ENCODE results near the gene DHRS11. TPM values are rescaled to one million over a fixed set of nuclear protein-coding genes. Genes with fewer than 3 reads are reported as not detected.

DHRS11 gene
- total and polyA plus RNA-seq, 3 experiments from 2014 or later: 4.3 to 13.0 (median 11.1) TPM

GRCh38 chr17:36578671-36579070 lies 13.0 kb upstream of the DHRS11 start:
- Mint-ChIP-seq H3K27ac (peak overlapping the region in 1 of 8 donors; percentile 54), H3K27me3 (no peaks in the 10 kb centered on the region), H3K36me3 (peaks cover 6 to 76% (median 11%) of the 10 kb centered on the region in 3 donors), H3K4me3 (no peak overlapping the region), H3K9me3 (no peaks in the 10 kb centered on the region), H3K4me1 (peaks cover 12 to 21% (median 20%) of the 10 kb centered on the region in 3 donors)
- H3K36me3 ChIP-seq (ENCODE audit: insufficient read depth, low read length): peaks cover 24% of the 10 kb centered on the region
- no peaks in the 10 kb centered on the region for H3K9me3 ChIP-seq (ENCODE audit: low read length)
- H3K27me3 ChIP-seq (ENCODE audit: insufficient read depth, low read length, poor library complexity, severe bottlenecking): no peaks in the 10 kb centered on the region
- ChIA-PET POLR2A (no interaction called here), CTCF (no interaction called here)
- DNase-seq: no peak
- no peaks in the 10 kb centered on the region for H3K4me1 ChIP-seq (ENCODE audit: insufficient read depth, low read length)
- no peak overlapping the region for H3K4me3 ChIP-seq (ENCODE audit: low read length)
- H3K27ac ChIP-seq (ENCODE audit: low read depth, low read length): no peak overlapping the region

- no peaks in the 10 kb centered on the region for H3K27me3 ChIP-seq (ENCODE audit: insufficient read depth, low read length, poor library complexity, severe bottlenecking)
- no peak overlapping the region for H3K4me3 ChIP-seq (ENCODE audit: low read length)
- POLR2A ChIA-PET: no interaction called here
- H3K36me3 Mint-ChIP-seq: peaks cover 12 to 80% (median 21%) of the 10 kb centered on the region in 3 donors
- H3K27ac ChIP-seq (ENCODE audit: low read depth, low read length): no peak overlapping the region
- no peak overlapping the region for H3K27ac Mint-ChIP-seq
- H3K36me3 ChIP-seq (ENCODE audit: insufficient read depth, low read length): peaks cover 38% of the 10 kb centered on the region
- H3K4me1 Mint-ChIP-seq: peaks cover 0 to 6% (median 4%) of the 10 kb centered on the region in 3 donors
- no peaks in the 10 kb centered on the region for H3K4me1 ChIP-seq (ENCODE audit: insufficient read depth, low read length)
- no peak overlapping the region for H3K4me3 Mint-ChIP-seq
- H3K9me3 Mint-ChIP-seq: no peaks in the 10 kb centered on the region
- H3K9me3 ChIP-seq (ENCODE audit: low read length): no peaks in the 10 kb centered on the region
- no peaks in the 10 kb centered on the region for H3K27me3 Mint-ChIP-seq
- CTCF ChIA-PET: no interaction called here
- DNase-seq: no peak
These were observed 7.9 kb upstream of the DHRS11 start for GRCh38 chr17:36583787-36584186.

- H3K27me3 Mint-ChIP-seq: no peaks in the 10 kb centered on the region
- peaks cover 7 to 73% (median 17%) of the 10 kb centered on the region in 3 donors for H3K36me3 Mint-ChIP-seq
- DNase-seq: no peak
- no peaks in the 10 kb centered on the region for H3K9me3 Mint-ChIP-seq
- no peaks in the 10 kb centered on the region for H3K9me3 ChIP-seq (ENCODE audit: low read length)
- CTCF ChIA-PET: no interaction called here
- no peak overlapping the region for H3K4me3 ChIP-seq (ENCODE audit: low read length)
- no peaks in the 10 kb centered on the region for H3K4me1 ChIP-seq (ENCODE audit: insufficient read depth, low read length)
- peak overlapping the region in 2 of 8 donors; percentile 37 to 73 for H3K27ac Mint-ChIP-seq
- POLR2A ChIA-PET: no interaction called here
- no peaks in the 10 kb centered on the region for H3K27me3 ChIP-seq (ENCODE audit: insufficient read depth, low read length, poor library complexity, severe bottlenecking)
- peaks cover 1 to 23% (median 22%) of the 10 kb centered on the region in 3 donors for H3K4me1 Mint-ChIP-seq
- H3K4me3 Mint-ChIP-seq: no peak overlapping the region
- H3K36me3 ChIP-seq (ENCODE audit: insufficient read depth, low read length): peaks cover 30% of the 10 kb centered on the region
- H3K27ac ChIP-seq (ENCODE audit: low read depth, low read length): no peak overlapping the region
These were observed 5.5 kb upstream of the DHRS11 start for GRCh38 chr17:36586138-36586537.

- no peaks in the 10 kb centered on the region for H3K27me3 Mint-ChIP-seq
- no peak overlapping the region for H3K27ac ChIP-seq (ENCODE audit: low read depth, low read length)
- H3K9me3 ChIP-seq (ENCODE audit: low read length): no peaks in the 10 kb centered on the region
- H3K27ac Mint-ChIP-seq: peak overlapping the region in 4 of 8 donors; percentile 61 to 88 (median 76)
- no peak overlapping the region for H3K4me3 ChIP-seq (ENCODE audit: low read length)
- peaks cover 10% of the 10 kb centered on the region for H3K4me1 ChIP-seq (ENCODE audit: insufficient read depth, low read length)
- H3K4me3 Mint-ChIP-seq: peak overlapping the region in 3 of 7 donors; percentile 62 to 75 (median 72)
- H3K36me3 Mint-ChIP-seq: peaks cover 7 to 44% (median 14%) of the 10 kb centered on the region in 3 donors
- CTCF ChIA-PET: no interaction called here
- H3K36me3 ChIP-seq (ENCODE audit: insufficient read depth, low read length): peaks cover 19% of the 10 kb centered on the region
- H3K27me3 ChIP-seq (ENCODE audit: insufficient read depth, low read length, poor library complexity, severe bottlenecking): no peaks in the 10 kb centered on the region
- H3K4me1 Mint-ChIP-seq: peaks cover 15 to 33% (median 32%) of the 10 kb centered on the region in 3 donors
- no peaks in the 10 kb centered on the region for H3K9me3 Mint-ChIP-seq
- POLR2A ChIA-PET: no interaction called here
- no peak for DNase-seq
These were observed 1.6 kb upstream of the DHRS11 start for GRCh38 chr17:36590082-36590481.

- H3K27ac Mint-ChIP-seq: peak overlapping the region in 3 of 8 donors; percentile 28 to 55 (median 47)
- Histone ChIP-seq H3K36me3 (ENCODE audit: insufficient read depth, low read length) (peaks cover under 1% of the 10 kb centered on the region), H3K4me1 (ENCODE audit: insufficient read depth, low read length) (peaks cover 10% of the 10 kb centered on the region), H3K27me3 (ENCODE audit: insufficient read depth, low read length, poor library complexity, severe bottlenecking) (no peaks in the 10 kb centered on the region), H3K27ac (ENCODE audit: low read depth, low read length) (peak overlapping the region; percentile 28), H3K4me3 (ENCODE audit: low read length) (peak overlapping the region; percentile 42), H3K9me3 (ENCODE audit: low read length) (no peaks in the 10 kb centered on the region)
- H3K4me1 Mint-ChIP-seq: peaks cover 15 to 33% (median 32%) of the 10 kb centered on the region in 3 donors
- ChIA-PET CTCF (interaction anchor here (2.8 kb wide), 1 partner anchor 10 kb away, joined by 22 read pairs; the partner anchor contains the start of gene MRM1), POLR2A (interaction anchor here (1.4 kb wide), 1 partner anchor 9 kb away, joined by 7 read pairs; the partner anchor contains the start of gene MRM1)
- no peaks in the 10 kb centered on the region for H3K9me3 Mint-ChIP-seq
- H3K4me3 Mint-ChIP-seq: peak overlapping the region; percentile 64 to 87 (median 70)
- H3K36me3 Mint-ChIP-seq: peaks cover 0 to 24% (median 6%) of the 10 kb centered on the region in 3 donors
- H3K27me3 Mint-ChIP-seq: no peaks in the 10 kb centered on the region
- DNase-seq: no peak
These were observed 637 bp downstream of the DHRS11 start for GRCh38 chr17:36592316-36592715.

- peak overlapping the region; percentile 42 for H3K4me3 ChIP-seq (ENCODE audit: low read length)
- H3K36me3 ChIP-seq (ENCODE audit: insufficient read depth, low read length): no peaks in the 10 kb centered on the region
- peaks cover 0 to 19% (median 6%) of the 10 kb centered on the region in 3 donors for H3K36me3 Mint-ChIP-seq
- peaks cover 10% of the 10 kb centered on the region for H3K4me1 ChIP-seq (ENCODE audit: insufficient read depth, low read length)
- H3K27me3 ChIP-seq (ENCODE audit: insufficient read depth, low read length, poor library complexity, severe bottlenecking): no peaks in the 10 kb centered on the region
- POLR2A ChIA-PET: interaction anchor here (1.1 to 1.4 kb wide), 2 partner anchors 9 to 107 kb away, joined by 3 to 7 read pairs; partner anchors contain the start of genes MRM1 and ZNHIT3
- no peaks in the 10 kb centered on the region for H3K9me3 Mint-ChIP-seq
- DNase-seq: no peak
- no peaks in the 10 kb centered on the region for H3K27me3 Mint-ChIP-seq
- H3K27ac Mint-ChIP-seq: peak overlapping the region in 4 of 8 donors; percentile 2 to 55 (median 38)
- H3K27ac ChIP-seq (ENCODE audit: low read depth, low read length): no peak overlapping the region
- H3K4me3 Mint-ChIP-seq: peak overlapping the region; percentile 64 to 87 (median 70)
- peaks cover 15 to 33% (median 32%) of the 10 kb centered on the region in 3 donors for H3K4me1 Mint-ChIP-seq
- no peaks in the 10 kb centered on the region for H3K9me3 ChIP-seq (ENCODE audit: low read length)
- CTCF ChIA-PET: interaction anchor here (1.1 to 2.8 kb wide), 2 partner anchors 9 to 33 kb away, joined by 3 to 22 read pairs; partner anchors contain the start of gene MRM1
These were observed 1.1 kb downstream of the DHRS11 start for GRCh38 chr17:36592716-36593321.

GRCh38 chr17:36593656-36594316 lies 2.1 kb downstream of the DHRS11 start:
- Mint-ChIP-seq H3K27me3 (no peaks in the 10 kb centered on the region), H3K9me3 (no peaks in the 10 kb centered on the region), H3K4me1 (peaks cover 15 to 33% (median 32%) of the 10 kb centered on the region in 3 donors), H3K36me3 (peaks cover 0 to 14% (median 4%) of the 10 kb centered on the region in 3 donors), H3K4me3 (peak overlapping the region in 4 of 7 donors; percentile 2 to 72 (median 27)), H3K27ac (peak overlapping the region in 3 of 8 donors; percentile 33 to 86 (median 41))
- Histone ChIP-seq H3K4me3 (ENCODE audit: low read length) (no peak overlapping the region), H3K9me3 (ENCODE audit: low read length) (no peaks in the 10 kb centered on the region), H3K36me3 (ENCODE audit: insufficient read depth, low read length) (no peaks in the 10 kb centered on the region), H3K27me3 (ENCODE audit: insufficient read depth, low read length, poor library complexity, severe bottlenecking) (no peaks in the 10 kb centered on the region), H3K4me1 (ENCODE audit: insufficient read depth, low read length) (peaks cover 10% of the 10 kb centered on the region), H3K27ac (ENCODE audit: low read depth, low read length) (no peak overlapping the region)
- CTCF ChIA-PET: interaction anchor here (1.0 to 2.8 kb wide), 3 partner anchors 8 to 108 kb away, joined by 3 to 22 read pairs (median 3); partner anchors contain the start of gene MRM1
- POLR2A ChIA-PET: interaction anchor here (1.1 to 1.4 kb wide), 2 partner anchors 8 to 108 kb away, joined by 3 to 7 read pairs; partner anchors contain the start of genes MRM1 and ZNHIT3
- DNase-seq: no peak

Data from CD8-positive, alpha-beta memory T cell (primary cell).